ENCODE measurements around the gene CCDC93.

Gene CCDC93

GRCh38 chr2:118044854-118045253, 31.0 kb upstream of the CCDC93 start:
- no peak for DNase-seq

- DNase-seq, result no peak
Measured at GRCh38 chr2:118044103-118044716, 30.3 kb upstream of the CCDC93 start.

- no peak for DNase-seq
Measured at GRCh38 chr2:118040891-118041290, 27.0 kb upstream of the CCDC93 start.

GRCh38 chr2:118032169-118033013, 18.5 kb upstream of the CCDC93 start:
- DNase-seq, result peak; percentile 12 to 42

- no peak for DNase-seq
Measured at GRCh38 chr2:118031566-118031965, 17.7 kb upstream of the CCDC93 start.

GRCh38 chr2:118029025-118029424, 15.2 kb upstream of the CCDC93 start:
- no peak for DNase-seq

- no peak for DNase-seq
Measured at GRCh38 chr2:118021356-118021755, 7.5 kb upstream of the CCDC93 start.

GRCh38 chr2:118019821-118020220, 6.0 kb upstream of the CCDC93 start:
- no peak for DNase-seq

GRCh38 chr2:118016911-118017310, 3.0 kb upstream of the CCDC93 start:
- DNase-seq, result peak in 1 of 2 donors; percentile 57

- peak in 1 of 2 donors; percentile 14 for DNase-seq
Measured at GRCh38 chr2:118015761-118016160, 1.9 kb upstream of the CCDC93 start.

- DNase-seq, result no peak
Measured at GRCh38 chr2:118014492-118014824, 588 bp upstream of the CCDC93 start.

- peak; percentile 23 to 26 for DNase-seq
Measured at GRCh38 chr2:118013221-118013723, 598 bp downstream of the CCDC93 start.

GRCh38 chr2:118012778-118013177, 1.1 kb downstream of the CCDC93 start:
- no peak for DNase-seq

GRCh38 chr2:118010473-118010872, 3.4 kb downstream of the CCDC93 start:
- DNase-seq, result no peak

- DNase-seq, result no peak
Measured at GRCh38 chr2:118006861-118007260, 7.0 kb downstream of the CCDC93 start.

- DNase-seq, result no peak
Measured at GRCh38 chr2:118006326-118006725, 7.5 kb downstream of the CCDC93 start.

- DNase-seq, result peak; percentile 58 to 82
Measured at GRCh38 chr2:118003396-118003824, 10.5 kb downstream of the CCDC93 start.

GRCh38 chr2:118000041-118000440, 13.8 kb downstream of the CCDC93 start:
- DNase-seq, result no peak

GRCh38 chr2:117997872-117998454, 15.9 kb downstream of the CCDC93 start:
- DNase-seq, result no peak

GRCh38 chr2:117996525-117996924, 17.3 kb downstream of the CCDC93 start:
- DNase-seq, result no peak

- DNase-seq, result no peak
Measured at GRCh38 chr2:117994729-117995128, 19.1 kb downstream of the CCDC93 start.

GRCh38 chr2:117989854-117990438, 23.9 kb downstream of the CCDC93 start:
- DNase-seq, result no peak

- no peak for DNase-seq
Measured at GRCh38 chr2:117987121-117987520, 26.7 kb downstream of the CCDC93 start.

- no peak for DNase-seq
Measured at GRCh38 chr2:117985092-117985491, 28.8 kb downstream of the CCDC93 start.
